Measurements from ENCODE around the gene TBX3.

The TBX3 gene

GRCh38 chr12:114682785-114683708 lies 928 bp downstream of the TBX3 start:
- ChIA-PET CTCF (no interaction called here), POLR2A (no interaction called here)
- H3K36me3 ChIP-seq (ENCODE audit: control insufficient read depth in 4 of 4, insufficient read depth in 4 of 4, low read length in 3 of 4), result no peaks in the 10 kb centered on the region
- no peak for DNase-seq
- H3K27me3 ChIP-seq (replicated peaks in 2 of 5; ENCODE audit: control insufficient read depth in 4 of 5, insufficient read depth in 5 of 5, low read length in 4 of 5), result peaks cover 6 to 100% (median 69%) of the 10 kb centered on the region in 5 experiments
- H3K27ac ChIP-seq (ENCODE audit: insufficient read depth in 1 of 2, low read depth in 1 of 2, low read length in 2 of 2, poor library complexity in 1 of 2, severe bottlenecking in 2 of 2), result no peak overlapping the region
- H3K4me3 ChIP-seq (ENCODE audit: control insufficient read depth in 1 of 7, extremely low read depth in 1 of 7, insufficient read depth in 4 of 7, low read depth in 2 of 7, low read length in 6 of 7), result peak overlapping the region in 5 of 7 experiments; percentile 30 to 68 (median 42)
- WGBS (ENCODE audit: insufficient coverage), result 3% methylated on average over 50 of the region's 56 CpGs
- H3K9me3 ChIP-seq (ENCODE audit: control extremely low read depth in 1 of 5, control insufficient read depth in 4 of 5, insufficient read depth in 2 of 5, low read depth in 1 of 5, low read length in 4 of 5), result peaks cover 0 to 18% (median 3%) of the 10 kb centered on the region in 5 experiments
- H3K4me1 ChIP-seq (ENCODE audit: control extremely low read depth in 1 of 4, control insufficient read depth in 4 of 4, insufficient read depth in 4 of 4, low read length in 3 of 4), result peaks cover 0 to 24% (median 9%) of the 10 kb centered on the region in 4 experiments

GRCh38 chr12:114682106-114682784 lies 1.7 kb downstream of the TBX3 start:
- POLR2A ChIA-PET, result no interaction called here
- no peak for DNase-seq
- no peaks in the 10 kb centered on the region for H3K36me3 ChIP-seq (ENCODE audit: control insufficient read depth in 4 of 4, insufficient read depth in 4 of 4, low read length in 3 of 4)
- CTCF ChIA-PET, result no interaction called here
- peaks cover 0 to 24% (median 9%) of the 10 kb centered on the region in 4 experiments for H3K4me1 ChIP-seq (ENCODE audit: control extremely low read depth in 1 of 4, control insufficient read depth in 4 of 4, insufficient read depth in 4 of 4, low read length in 3 of 4)
- no peak overlapping the region for H3K27ac ChIP-seq (ENCODE audit: insufficient read depth in 1 of 2, low read depth in 1 of 2, low read length in 2 of 2, poor library complexity in 1 of 2, severe bottlenecking in 2 of 2)
- peaks cover 0 to 18% (median 0%) of the 10 kb centered on the region in 5 experiments for H3K9me3 ChIP-seq (ENCODE audit: control extremely low read depth in 1 of 5, control insufficient read depth in 4 of 5, insufficient read depth in 2 of 5, low read depth in 1 of 5, low read length in 4 of 5)
- H3K27me3 ChIP-seq (replicated peaks in 2 of 5; ENCODE audit: control insufficient read depth in 4 of 5, insufficient read depth in 5 of 5, low read length in 4 of 5), result peaks cover 9 to 100% (median 64%) of the 10 kb centered on the region in 5 experiments
- 25% methylated on average over 9 of the region's 10 CpGs for WGBS (ENCODE audit: insufficient coverage)
- no peak overlapping the region for H3K4me3 ChIP-seq (ENCODE audit: control insufficient read depth in 1 of 7, extremely low read depth in 1 of 7, insufficient read depth in 4 of 7, low read depth in 2 of 7, low read length in 6 of 7)

DNA sequence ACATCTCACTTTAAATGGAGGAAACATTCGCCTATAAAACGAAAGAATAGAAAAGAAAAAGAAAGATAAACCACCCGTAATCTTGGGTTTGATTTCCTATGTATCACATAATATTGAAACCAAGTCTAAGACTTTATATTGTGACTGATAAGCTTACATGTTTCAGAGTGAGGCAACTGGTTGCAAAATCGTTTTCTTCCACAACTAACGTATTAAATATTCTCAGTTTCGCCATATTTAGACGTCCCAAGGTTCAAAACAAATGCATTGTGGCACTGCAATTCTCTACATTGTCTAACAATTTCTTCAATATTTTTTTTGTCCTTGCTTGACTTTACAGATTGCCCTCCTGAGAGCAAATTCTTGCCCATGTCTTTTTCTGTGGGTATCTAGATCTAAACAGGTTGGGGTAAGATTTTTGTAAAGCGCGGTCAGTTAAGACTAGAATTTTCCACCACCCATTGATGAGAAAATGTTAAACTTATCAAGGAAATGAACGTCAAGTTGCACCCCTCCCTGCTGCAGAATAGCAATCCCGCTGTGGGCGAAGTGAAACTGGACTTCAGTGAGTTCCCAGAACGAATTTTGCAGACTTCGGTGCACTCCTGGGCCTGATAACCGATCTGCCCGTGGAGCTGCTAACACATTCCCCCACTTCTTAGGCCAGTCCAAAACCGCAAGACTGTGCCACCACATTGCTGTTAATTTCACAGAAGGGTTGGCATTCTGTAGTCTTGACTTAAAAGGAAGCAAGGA lies 2.7 kb downstream of the TBX3 start:
- H3K9me3 ChIP-seq (ENCODE audit: control extremely low read depth in 1 of 5, control insufficient read depth in 4 of 5, insufficient read depth in 2 of 5, low read depth in 1 of 5, low read length in 4 of 5), result peaks cover 0 to 16% (median 0%) of the 10 kb centered on the region in 5 experiments
- H3K27ac ChIP-seq (ENCODE audit: insufficient read depth in 1 of 2, low read depth in 1 of 2, low read length in 2 of 2, poor library complexity in 1 of 2, severe bottlenecking in 2 of 2), result no peak overlapping the region
- 15% methylated on average over 12 of the region's 17 CpGs for WGBS (ENCODE audit: insufficient coverage)
- DNase-seq, result no peak
- ChIA-PET CTCF (no interaction called here), POLR2A (interaction anchor here (0.6 kb wide), 1 partner anchor 50 kb away, joined by 3 read pairs; no protein-coding TSS in a partner anchor)
- H3K4me1 ChIP-seq (ENCODE audit: control extremely low read depth in 1 of 4, control insufficient read depth in 4 of 4, insufficient read depth in 4 of 4, low read length in 3 of 4), result peaks cover 0 to 24% (median 9%) of the 10 kb centered on the region in 4 experiments
- no peaks in the 10 kb centered on the region for H3K36me3 ChIP-seq (ENCODE audit: control insufficient read depth in 4 of 4, insufficient read depth in 4 of 4, low read length in 3 of 4)
- peaks cover 9 to 100% (median 70%) of the 10 kb centered on the region in 5 experiments for H3K27me3 ChIP-seq (replicated peaks in 2 of 5; ENCODE audit: control insufficient read depth in 4 of 5, insufficient read depth in 5 of 5, low read length in 4 of 5)
- no peak overlapping the region for H3K4me3 ChIP-seq (ENCODE audit: control insufficient read depth in 1 of 7, extremely low read depth in 1 of 7, insufficient read depth in 4 of 7, low read depth in 2 of 7, low read length in 6 of 7)

DNA sequence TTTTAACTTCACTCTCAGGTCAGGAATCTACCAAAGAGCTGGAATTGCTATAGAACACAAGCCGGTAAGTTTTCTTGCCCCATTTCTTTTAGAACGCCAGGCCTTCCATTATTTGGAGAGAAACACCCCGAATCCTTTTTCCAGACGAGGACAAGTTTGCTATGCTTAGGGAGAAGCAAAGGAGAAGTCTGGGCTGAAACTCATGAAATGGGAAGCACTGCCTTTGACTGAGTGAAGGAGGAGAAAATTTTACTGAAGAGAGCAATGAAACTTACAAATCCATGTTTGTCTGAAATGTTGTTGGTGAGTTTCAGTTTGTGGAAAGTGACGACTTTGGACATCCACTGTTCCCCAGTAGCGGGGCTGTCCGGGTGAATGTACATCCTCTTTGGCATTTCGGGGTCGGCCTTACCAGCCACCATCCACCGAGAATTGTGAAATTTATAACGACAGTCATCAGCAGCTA lies 3.3 kb downstream of the TBX3 start:
- Histone ChIP-seq H3K4me3 (ENCODE audit: control insufficient read depth in 1 of 7, extremely low read depth in 1 of 7, insufficient read depth in 4 of 7, low read depth in 2 of 7, low read length in 6 of 7) (no peak overlapping the region), H3K27me3 (replicated peaks in 2 of 5; ENCODE audit: control insufficient read depth in 4 of 5, insufficient read depth in 5 of 5, low read length in 4 of 5) (peaks cover 9 to 100% (median 70%) of the 10 kb centered on the region in 5 experiments), H3K36me3 (ENCODE audit: control insufficient read depth in 4 of 4, insufficient read depth in 4 of 4, low read length in 3 of 4) (no peaks in the 10 kb centered on the region), H3K9me3 (ENCODE audit: control extremely low read depth in 1 of 5, control insufficient read depth in 4 of 5, insufficient read depth in 2 of 5, low read depth in 1 of 5, low read length in 4 of 5) (peaks cover 0 to 16% (median 0%) of the 10 kb centered on the region in 5 experiments), H3K4me1 (ENCODE audit: control extremely low read depth in 1 of 4, control insufficient read depth in 4 of 4, insufficient read depth in 4 of 4, low read length in 3 of 4) (peaks cover 0 to 24% (median 9%) of the 10 kb centered on the region in 4 experiments), H3K27ac (ENCODE audit: insufficient read depth in 1 of 2, low read depth in 1 of 2, low read length in 2 of 2, poor library complexity in 1 of 2, severe bottlenecking in 2 of 2) (no peak overlapping the region)
- ChIA-PET CTCF (no interaction called here), POLR2A (interaction anchor here (0.6 kb wide), 2 partner anchors 16 to 50 kb away, joined by 3 read pairs; no protein-coding TSS in a partner anchor)
- DNase-seq, result no peak
- WGBS (ENCODE audit: insufficient coverage), result 10% methylated on average over 11 of the region's 11 CpGs

- Histone ChIP-seq H3K4me3 (ENCODE audit: control insufficient read depth in 1 of 7, extremely low read depth in 1 of 7, insufficient read depth in 4 of 7, low read depth in 2 of 7, low read length in 6 of 7) (no peak overlapping the region), H3K27me3 (replicated peaks in 2 of 5; ENCODE audit: control insufficient read depth in 4 of 5, insufficient read depth in 5 of 5, low read length in 4 of 5) (peaks cover 9 to 100% (median 63%) of the 10 kb centered on the region in 5 experiments)
- POLR2A ChIA-PET, result interaction anchor here (0.6 kb wide), 1 partner anchor 17 kb away, joined by 3 read pairs; no protein-coding TSS in a partner anchor
These were observed 4.0 kb downstream of the TBX3 start for GRCh38 chr12:114679942-114680341.

GRCh38 chr12:114679452-114679875 lies 4.5 kb downstream of the TBX3 start:
- no peak for DNase-seq
- no peaks in the 10 kb centered on the region for H3K36me3 ChIP-seq (ENCODE audit: control insufficient read depth in 4 of 4, insufficient read depth in 4 of 4, low read length in 3 of 4)
- H3K4me1 ChIP-seq (ENCODE audit: control extremely low read depth in 1 of 4, control insufficient read depth in 4 of 4, insufficient read depth in 4 of 4, low read length in 3 of 4), result peaks cover 0 to 18% (median 6%) of the 10 kb centered on the region in 4 experiments
- peaks cover 9 to 100% (median 64%) of the 10 kb centered on the region in 5 experiments for H3K27me3 ChIP-seq (replicated peaks in 2 of 5; ENCODE audit: control insufficient read depth in 4 of 5, insufficient read depth in 5 of 5, low read length in 4 of 5)
- H3K27ac ChIP-seq (ENCODE audit: insufficient read depth in 1 of 2, low read depth in 1 of 2, low read length in 2 of 2, poor library complexity in 1 of 2, severe bottlenecking in 2 of 2), result no peak overlapping the region
- peaks cover 0 to 10% (median 3%) of the 10 kb centered on the region in 5 experiments for H3K9me3 ChIP-seq (ENCODE audit: control extremely low read depth in 1 of 5, control insufficient read depth in 4 of 5, insufficient read depth in 2 of 5, low read depth in 1 of 5, low read length in 4 of 5)
- no peak overlapping the region for H3K4me3 ChIP-seq (ENCODE audit: control insufficient read depth in 1 of 7, extremely low read depth in 1 of 7, insufficient read depth in 4 of 7, low read depth in 2 of 7, low read length in 6 of 7)
- ChIA-PET POLR2A (no interaction called here), CTCF (interaction anchor here (1.0 kb wide), 1 partner anchor 9 kb away, joined by 3 read pairs; no protein-coding TSS in a partner anchor)
- 71% methylated on average over 10 of the region's 10 CpGs for WGBS (ENCODE audit: insufficient coverage)

More at GRCh38 chr12:114679942-114680341, 4.0 kb downstream of the TBX3 start:
- peaks cover 0 to 12% (median 0%) of the 10 kb centered on the region in 5 experiments for H3K9me3 ChIP-seq (ENCODE audit: control extremely low read depth in 1 of 5, control insufficient read depth in 4 of 5, insufficient read depth in 2 of 5, low read depth in 1 of 5, low read length in 4 of 5)
- no peaks in the 10 kb centered on the region for H3K36me3 ChIP-seq (ENCODE audit: control insufficient read depth in 4 of 4, insufficient read depth in 4 of 4, low read length in 3 of 4)
- CTCF ChIA-PET, result no interaction called here
- WGBS (ENCODE audit: insufficient coverage), result 46% methylated on average over 3 of the region's 11 CpGs
- H3K4me1 ChIP-seq (ENCODE audit: control extremely low read depth in 1 of 4, control insufficient read depth in 4 of 4, insufficient read depth in 4 of 4, low read length in 3 of 4), result peaks cover 0 to 23% (median 9%) of the 10 kb centered on the region in 4 experiments
- no peak overlapping the region for H3K27ac ChIP-seq (ENCODE audit: insufficient read depth in 1 of 2, low read depth in 1 of 2, low read length in 2 of 2, poor library complexity in 1 of 2, severe bottlenecking in 2 of 2)
- no peak for DNase-seq

Data from common myeloid progenitor, CD34-positive (primary cell).